Colonic mucosa (tissue), 4 donors: ENCODE data around the gene UGGT1. TPM values are rescaled to one million over a fixed set of nuclear protein-coding genes. Genes with fewer than 3 reads are reported as not detected.

ENCODE experiments used
- DNase-seq: peaks from one replicate; pipeline ENCODE4 v3.0.0-alpha.2; 2020
- H3K27ac ChIP-seq: fragments of 200-600 bp; one replicate; pipeline ENCODE4 v1.8.0; 2021
- H3K27me3 ChIP-seq: fragments of 200-600 bp; one replicate; pipeline ENCODE4 v1.8.0; 2021
- H3K36me3 ChIP-seq: fragments of 200-600 bp; one replicate; pipeline ENCODE4 v1.8.0; 2021
- H3K4me1 ChIP-seq: fragments of 200-600 bp; one replicate; pipeline ENCODE4 v1.8.0; 2021; ENCODE audit warnings: mild to moderate bottlenecking
- H3K4me3 ChIP-seq: fragments of 200-600 bp; one replicate; pipeline ENCODE4 v1.8.0; 2021
- H3K9ac ChIP-seq, 2 donors: one replicate each; pipeline ENCODE4 v1.7.0; 2013; ENCODE audit warnings: control low read depth in 2 of 2, low read depth in 2 of 2, low read length in 2 of 2
- H3K9me3 ChIP-seq: fragments of 200-600 bp; one replicate; pipeline ENCODE4 v1.8.0; 2021
- CTCF ChIP-seq: fragments of 200-600 bp; IDR thresholded peaks from one replicate; pipeline ENCODE4 v1.8.0; 2022; ENCODE audit warnings: antibody characterized with exemption, mild to moderate bottlenecking
- intact Hi-C: fragments of 100-400 bp; cut with DNase I; formaldehyde crosslinking; loops from one replicate; pipeline ENCODE4 v1.14.1; 2022
- total RNA-seq, 2 donors: library from RNA; stranded (reverse); fragmentation: NEBNext Ultra II Directional in 1 of 2; extraction: Animal tissue kit (Norgen Biotek cat#: 25700) in 1 of 2; gene quantifications; one replicate each; pipeline ENCODE4 v1.2.1, GENCODE V29; 2021
- donor health status: healthy.
- donor health status: DM: no; HTN: no; CAD: no.
- donor health status: DM: no; HTN: no; CAD: no.

Gene UGGT1
- total RNA-seq, 2 donors from 2014 or later, result 41.7 to 56.0 TPM

GRCh38 chr2:128160616-128161275 is 69.7 kb downstream of the UGGT1 start:
- TF ChIP-seq CTCF, result no peak
- Histone ChIP-seq H3K4me1 (no peaks in the 10 kb centered on the region), H3K4me3 (no peak overlapping the region), H3K27ac (no peak overlapping the region), H3K27me3 (no peaks in the 10 kb centered on the region), H3K9ac (no peak overlapping the region), H3K36me3 (peaks cover 11% of the 10 kb centered on the region), H3K9me3 (no peaks in the 10 kb centered on the region)
- intact Hi-C loops, result no loop called here
- no peak for DNase-seq

GRCh38 chr2:128162266-128162665 is 71.3 kb downstream of the UGGT1 start:
- Histone ChIP-seq H3K9me3 (no peaks in the 10 kb centered on the region), H3K4me1 (no peaks in the 10 kb centered on the region), H3K27me3 (no peaks in the 10 kb centered on the region), H3K4me3 (no peak overlapping the region), H3K9ac (no peak overlapping the region), H3K36me3 (peaks cover 5% of the 10 kb centered on the region), H3K27ac (no peak overlapping the region)
- no peak for DNase-seq
- no peak for TF ChIP-seq CTCF
- intact Hi-C loops, result no loop called here

GRCh38 chr2:128164311-128164710 is 73.3 kb downstream of the UGGT1 start:
- DNase-seq, result no peak
- peaks cover 3% of the 10 kb centered on the region for H3K36me3 ChIP-seq

GRCh38 chr2:128166746-128167353 is 75.8 kb downstream of the UGGT1 start:
- Histone ChIP-seq H3K4me3 (no peak overlapping the region), H3K27ac (no peak overlapping the region), H3K36me3 (peaks cover 3% of the 10 kb centered on the region), H3K9ac (no peak overlapping the region), H3K9me3 (no peaks in the 10 kb centered on the region), H3K27me3 (no peaks in the 10 kb centered on the region), H3K4me1 (no peaks in the 10 kb centered on the region)
- no peak for DNase-seq
- no peak for TF ChIP-seq CTCF
- intact Hi-C loops, result no loop called here

More at GRCh38 chr2:128164311-128164710, 73.3 kb downstream of the UGGT1 start:
- intact Hi-C loops, result no loop called here
- no peak overlapping the region for H3K27ac ChIP-seq
- no peak overlapping the region for H3K4me3 ChIP-seq
- no peak for TF ChIP-seq CTCF
- H3K9ac ChIP-seq, result no peak overlapping the region
- H3K9me3 ChIP-seq, result no peaks in the 10 kb centered on the region
- no peaks in the 10 kb centered on the region for H3K4me1 ChIP-seq
- no peaks in the 10 kb centered on the region for H3K27me3 ChIP-seq

- Histone ChIP-seq H3K9ac (no peak overlapping the region), H3K9me3 (no peaks in the 10 kb centered on the region), H3K36me3 (peaks cover 3% of the 10 kb centered on the region), H3K4me3 (no peak overlapping the region), H3K27me3 (no peaks in the 10 kb centered on the region), H3K27ac (no peak overlapping the region), H3K4me1 (no peaks in the 10 kb centered on the region)
- intact Hi-C loops, result no loop called here
- TF ChIP-seq CTCF, result no peak
- no peak for DNase-seq
These were observed 78.1 kb downstream of the UGGT1 start for GRCh38 chr2:128169094-128169493.
